ENCODE results near the gene EIF4EBP3.
"Not testable (repeated sequence)": the region's sequence is repeated elsewhere in the genome, so short reads cannot be mapped to it uniquely, and the experiment has no call there.

Gene EIF4EBP3

GRCh38 chr5:140579188-140579747 is 31.8 kb downstream of the EIF4EBP3 start:
- DNase-seq, result not testable (repeated sequence)

- no peak for DNase-seq
These were observed 40.0 kb downstream of the EIF4EBP3 start for GRCh38 chr5:140587495-140587894.

GRCh38 chr5:140588311-140589070 is 41.0 kb downstream of the EIF4EBP3 start:
- DNase-seq, result peak in 3 of 4 experiments; percentile 48 to 70 (median 69)

GRCh38 chr5:140590861-140591260 is 43.4 kb downstream of the EIF4EBP3 start:
- no peak for DNase-seq

- peak; percentile 56 to 83 (median 74) for DNase-seq
These were observed 44.4 kb downstream of the EIF4EBP3 start for GRCh38 chr5:140591747-140592372.

GRCh38 chr5:140593070-140593469 is 45.6 kb downstream of the EIF4EBP3 start:
- not testable (repeated sequence) for DNase-seq

- DNase-seq, result no peak
These were observed 46.7 kb downstream of the EIF4EBP3 start for GRCh38 chr5:140594169-140594568.

- DNase-seq, result peak; percentile 89 to 98 (median 96)
These were observed 48.3 kb downstream of the EIF4EBP3 start for GRCh38 chr5:140595538-140596300.

- peak; percentile 43 to 74 (median 70) for DNase-seq
These were observed 48.9 kb downstream of the EIF4EBP3 start for GRCh38 chr5:140596321-140596741.

- no peak for DNase-seq
These were observed 51.4 kb downstream of the EIF4EBP3 start for GRCh38 chr5:140598836-140599235.

Measured in suppressor macrophage (primary cell).